RCC 7860 (cell line): ENCODE measurements around the gene CSNK2A1.
"Not testable (repeated sequence)": the region's sequence is repeated elsewhere in the genome, so short reads cannot be mapped to it uniquely, and the experiment has no call there.

Experiments
- DNase-seq: peaks from one replicate; pipeline ENCODE4 v3.0.0-alpha.2; 2015; ENCODE audit warnings: low spot score
- FAIRE-seq: peaks from 2 replicates; lab custom pipeline; 2012; peaks lifted over from hg19 to GRCh38; lab: Jason Lieb, UNC

CSNK2A1 gene

DNA sequence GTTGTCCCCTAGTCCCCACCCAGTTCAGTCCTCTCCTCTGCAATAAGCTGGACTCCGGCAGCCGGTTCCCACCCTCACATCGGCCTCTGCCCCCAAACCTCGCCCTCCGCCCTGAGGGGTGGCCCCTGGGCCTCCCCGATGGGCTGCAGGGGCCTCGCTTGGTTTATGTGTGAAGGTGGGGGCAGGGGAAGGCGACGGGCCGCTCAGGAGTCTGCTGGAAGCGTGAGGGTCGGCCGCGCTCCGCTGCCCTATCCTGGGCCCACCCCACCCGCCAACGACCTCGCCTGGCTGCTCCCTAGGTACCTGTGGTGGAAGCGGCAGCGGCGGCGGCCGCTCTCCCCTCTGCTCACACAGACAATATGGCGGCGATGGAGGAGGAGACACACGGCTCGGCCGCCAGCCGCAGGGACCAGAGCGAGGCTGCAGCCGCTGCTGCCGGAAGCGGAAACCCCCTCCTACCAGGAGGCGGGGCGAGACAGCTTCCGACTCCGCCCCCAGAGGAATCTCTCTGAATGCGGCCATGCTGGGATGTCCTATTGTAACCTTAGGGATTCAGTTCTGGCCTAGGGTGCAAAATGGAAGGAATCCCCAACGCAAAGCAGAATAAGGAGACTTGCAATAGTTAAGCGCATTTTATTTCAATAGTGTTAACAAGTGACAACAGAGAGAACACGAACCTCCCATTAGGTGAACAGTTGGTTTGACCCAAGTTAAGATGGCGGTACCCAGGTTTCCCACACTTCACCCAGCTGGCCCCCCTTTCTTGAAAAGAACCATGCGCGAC, at the start of gene CSNK2A1:
TSS of gene CSNK2A1 (minus strand) at position 422 of the 784 bp plus-strand sequence. CDS start 35,239 bp downstream, outside the sequence.
- DNase-seq (peak; percentile 76), FAIRE-seq (peak; percentile 46)

DNA sequence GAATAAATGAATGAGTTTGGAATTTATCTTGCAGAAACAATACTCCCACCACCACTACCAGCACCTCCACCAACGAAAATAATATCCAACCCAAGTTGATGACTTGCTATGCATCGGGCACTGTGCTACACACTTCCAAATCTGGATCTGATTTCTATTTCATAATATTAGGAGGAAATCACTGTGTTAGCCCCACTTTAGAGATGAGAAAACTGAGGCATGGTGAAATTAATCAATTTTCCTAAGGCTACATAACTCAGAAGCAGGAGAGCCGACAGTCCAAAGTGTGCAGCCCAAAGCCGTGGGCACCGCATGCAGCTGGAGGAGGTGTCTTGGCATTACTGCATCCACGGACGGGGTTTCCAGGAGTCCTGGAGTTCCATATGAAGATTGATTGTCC, 48.9 kb upstream of the CSNK2A1 start:
- FAIRE-seq, result no peak

GRCh38 chr20:591941-592340, 48.4 kb upstream of the CSNK2A1 start:
- FAIRE-seq (no peak), DNase-seq (no peak)

More for the DNA sequence above, 48.9 kb upstream of the CSNK2A1 start:
- no peak for DNase-seq

DNA sequence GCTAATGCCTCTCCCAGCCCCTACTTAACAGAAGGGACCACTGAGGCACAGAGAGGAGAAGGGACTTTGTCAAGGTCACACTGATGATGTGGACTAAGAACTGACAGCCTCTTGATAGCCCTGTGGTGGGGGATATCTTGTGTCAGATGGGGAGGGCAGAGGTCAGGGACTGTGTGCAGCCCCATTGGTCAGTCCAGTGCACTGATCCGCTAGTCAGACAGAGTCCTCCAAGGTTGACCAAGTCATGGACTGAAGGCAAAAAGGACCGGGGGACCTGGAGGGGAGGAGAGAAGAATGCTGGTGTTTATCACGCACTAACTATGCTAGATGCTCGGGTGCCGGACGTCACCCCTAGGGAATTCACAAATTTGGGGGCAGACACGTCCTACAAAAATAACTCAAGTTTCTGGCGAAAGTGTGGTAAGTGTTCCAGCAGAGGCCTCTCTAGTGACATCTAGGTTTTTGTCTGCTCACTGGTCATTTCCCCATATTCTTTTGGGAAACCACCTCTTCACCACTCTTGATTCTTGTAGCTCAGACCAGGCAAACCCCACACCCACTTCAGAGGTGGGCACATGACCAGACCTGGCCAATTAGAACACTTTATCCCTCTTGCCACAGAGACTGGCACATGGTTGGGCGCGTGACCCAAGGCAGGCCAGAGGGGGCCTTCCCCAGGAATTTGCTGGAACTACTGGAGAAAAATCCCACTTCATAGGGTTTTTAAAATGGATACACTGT, 45.5 kb upstream of the CSNK2A1 start:
- FAIRE-seq, result no peak

DNA sequence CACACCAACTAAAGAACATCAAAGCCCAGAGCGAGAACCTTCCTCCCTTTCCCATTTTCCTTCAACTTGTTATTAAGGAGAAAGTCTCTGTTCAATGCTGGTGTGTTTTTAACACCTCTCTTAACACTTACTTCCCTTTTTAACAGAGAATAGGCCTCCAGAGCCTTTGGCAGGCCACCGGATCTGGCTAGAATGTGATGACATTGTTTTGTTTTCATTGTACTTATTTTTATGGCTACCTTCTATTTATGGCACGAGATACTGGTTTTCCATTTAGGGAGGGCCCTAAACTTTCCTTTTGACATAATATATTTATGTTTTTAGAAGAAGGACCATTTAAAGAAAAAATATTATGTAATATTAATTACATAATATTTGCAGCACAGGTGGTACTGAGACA, 44.9 kb upstream of the CSNK2A1 start:
- DNase-seq (no peak), FAIRE-seq (no peak)

More for the DNA sequence above, 45.5 kb upstream of the CSNK2A1 start:
- no peak for DNase-seq

- no peak for FAIRE-seq
These were observed 41.3 kb upstream of the CSNK2A1 start for GRCh38 chr20:584971-585301.

GRCh38 chr20:584161-584970, 40.8 kb upstream of the CSNK2A1 start:
- FAIRE-seq, result no peak
- no peak for DNase-seq

More at GRCh38 chr20:584971-585301, 41.3 kb upstream of the CSNK2A1 start:
- no peak for DNase-seq

GRCh38 chr20:582204-582603, 38.6 kb upstream of the CSNK2A1 start:
- DNase-seq (no peak), FAIRE-seq (no peak)

- DNase-seq, FAIRE-seq: not testable (repeated sequence)
These were observed 35.5 kb upstream of the CSNK2A1 start for GRCh38 chr20:578940-579690.

GRCh38 chr20:577167-577791, 33.7 kb upstream of the CSNK2A1 start:
- DNase-seq (no peak), FAIRE-seq (no peak)

DNA sequence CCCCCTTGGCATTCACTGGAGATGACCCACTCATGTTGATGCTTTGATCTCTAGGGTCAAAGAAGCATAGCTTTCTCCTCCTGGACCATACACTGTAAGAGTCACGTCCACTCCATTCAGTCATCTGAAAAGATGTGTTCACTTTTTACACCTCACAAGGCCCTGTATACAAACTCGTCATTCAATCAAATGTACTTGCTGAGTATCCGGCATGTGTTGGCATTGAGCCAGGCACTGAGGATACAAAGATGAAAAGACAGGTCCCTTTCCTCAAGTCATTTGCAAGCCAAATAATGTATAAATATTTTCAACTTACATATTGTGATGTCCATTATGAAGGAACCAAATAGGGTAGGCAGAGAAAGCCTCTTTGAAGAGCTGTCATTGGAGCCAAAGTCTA, 32.6 kb upstream of the CSNK2A1 start:
- no peak for DNase-seq
- no peak for FAIRE-seq

DNA sequence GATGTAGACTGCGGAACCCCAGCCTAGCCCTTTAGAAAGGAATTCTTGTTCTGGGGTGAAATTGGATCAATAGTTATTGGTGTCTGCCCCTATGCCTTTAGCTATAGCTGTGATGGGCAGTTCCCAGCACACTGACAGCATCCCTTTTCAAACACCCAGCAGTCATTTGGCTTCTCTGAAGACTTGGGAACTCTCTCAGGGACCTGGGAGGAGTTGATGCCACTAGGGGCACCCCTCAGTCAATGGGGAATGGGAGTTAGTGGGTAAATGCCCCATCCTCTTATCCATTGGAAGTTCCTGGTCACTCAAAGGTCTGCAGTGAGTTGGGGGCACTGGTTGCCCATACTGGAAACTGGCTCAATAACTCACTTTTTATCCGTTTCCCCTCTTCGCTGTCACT, 31.6 kb upstream of the CSNK2A1 start:
- FAIRE-seq, result no peak

GRCh38 chr20:574297-574942, 30.8 kb upstream of the CSNK2A1 start:
- FAIRE-seq, result no peak
- DNase-seq, result no peak

More for the DNA sequence above, 31.6 kb upstream of the CSNK2A1 start:
- no peak for DNase-seq

GRCh38 chr20:573414-574296, 30.1 kb upstream of the CSNK2A1 start:
- FAIRE-seq (no peak), DNase-seq (no peak)

GRCh38 chr20:572727-573126, 29.1 kb upstream of the CSNK2A1 start:
- no peak for FAIRE-seq
- DNase-seq, result no peak

- FAIRE-seq (no peak), DNase-seq (no peak)
These were observed 28.3 kb upstream of the CSNK2A1 start for GRCh38 chr20:571754-572441.

DNA sequence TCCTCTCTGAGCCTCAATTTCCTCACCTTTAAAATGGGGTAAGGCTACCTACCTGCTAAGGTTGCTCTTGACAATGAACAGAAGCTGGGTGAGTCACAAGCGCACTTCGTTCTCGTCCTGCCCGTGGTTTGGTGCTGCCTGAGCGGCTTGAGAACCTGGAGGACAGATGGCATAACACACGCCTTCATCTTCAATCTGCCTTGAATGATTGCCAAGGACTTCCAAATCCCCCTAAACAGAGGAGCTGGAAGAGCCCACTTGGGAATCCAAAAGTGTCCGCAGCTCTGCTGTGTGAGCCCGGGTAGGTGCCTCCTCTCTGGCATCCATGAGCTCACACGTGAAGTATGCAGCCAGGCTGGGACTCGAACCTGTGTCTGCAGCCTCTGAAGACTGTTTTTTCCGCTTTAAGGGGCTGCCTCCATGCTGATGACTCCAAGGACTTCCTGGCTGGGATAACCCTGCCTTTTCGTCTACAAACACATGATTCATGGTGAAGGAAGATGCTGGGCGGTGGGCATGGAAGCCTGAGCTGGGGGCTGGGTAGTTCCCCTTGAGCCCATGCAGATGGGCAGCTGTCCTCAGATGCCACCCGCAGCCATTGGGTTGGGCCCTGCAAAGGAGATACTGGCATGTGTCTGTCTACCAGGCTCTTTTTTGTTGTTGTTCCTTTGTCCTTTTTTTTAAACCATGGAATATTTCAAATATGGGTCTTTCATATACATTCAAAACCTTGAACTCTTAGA, 25.3 kb upstream of the CSNK2A1 start:
- DNase-seq, result no peak
- FAIRE-seq, result no peak
